A673 (cell line): ENCODE data around the gene MAEA. TPM values are rescaled to one million over a fixed set of nuclear protein-coding genes. Genes with fewer than 3 reads are reported as not detected.

Source experiments
- BruUV-seq: library from RNA; stranded (reverse); fragments of 400-500 nt; replicated peaks from 2 replicates; lab custom pipeline; 2021; lab: Mats Ljungman, UMichigan
- CTCF ChIA-PET: fragments of 300-600 bp; sonication (Branson Sonifier 250); formaldehyde crosslinking; loops from one replicate; lab custom pipeline; 2022; ENCODE audit warnings: antibody characterized with exemption; lab: Charles Lee
- POLR2A ChIA-PET: fragments of 300-600 bp; sonication (Branson Sonifier 250); formaldehyde crosslinking; loops from one replicate; lab custom pipeline; 2022; ENCODE audit warnings: antibody characterized with exemption; ENCODE audit not compliant: low non-redundant PET; lab: Charles Lee
- DNase-seq: peaks from one replicate; pipeline ENCODE4 v3.0.0-alpha.2; 2015; ENCODE audit warnings: low spot score
- H3K27ac ChIP-seq: fragments of 200-600 bp; sonication (generic); 2 replicates; pipeline ENCODE4 v1.5.1; 2016; ENCODE audit warnings: mixed run types, low read depth, mild to moderate bottlenecking, mixed read lengths, antibody characterized with exemption, low read length; ENCODE audit not compliant: poor library complexity, severe bottlenecking
- H3K27me3 ChIP-seq: fragments of 200-600 bp; sonication (generic); replicated peaks from 2 replicates; pipeline ENCODE4 v1.6.1; 2017; ENCODE audit warnings: mixed run types, low read depth, mild to moderate bottlenecking, mixed read lengths, antibody characterized with exemption, low read length; ENCODE audit not compliant: insufficient read depth, poor library complexity
- H3K36me3 ChIP-seq: fragments of 200-600 bp; sonication (generic); 2 replicates; pipeline ENCODE4 v1.6.1; 2016; ENCODE audit warnings: mixed run types, mild to moderate bottlenecking, mixed read lengths, antibody characterized with exemption, low read length; ENCODE audit not compliant: insufficient read depth, poor library complexity, severe bottlenecking
- H3K4me1 ChIP-seq: fragments of 200-600 bp; sonication (generic); 2 replicates; pipeline ENCODE4 v1.6.1; 2017; ENCODE audit warnings: mixed run types, mild to moderate bottlenecking, mixed read lengths, antibody characterized with exemption, low read length; ENCODE audit not compliant: insufficient read depth, poor library complexity, severe bottlenecking
- H3K4me3 ChIP-seq: fragments of 200-600 bp; sonication (generic); 2 replicates; pipeline ENCODE4 v1.5.1; 2016; ENCODE audit warnings: low read depth, mixed run types, mild to moderate bottlenecking, mixed read lengths, low read length; ENCODE audit not compliant: poor library complexity, severe bottlenecking
- H3K9me3 ChIP-seq: fragments of 200-600 bp; sonication (generic); 2 replicates; pipeline ENCODE4 v1.6.1; 2016; ENCODE audit warnings: mixed run types, low read depth, mild to moderate bottlenecking, mixed read lengths, antibody characterized with exemption, low read length; ENCODE audit not compliant: poor library complexity, severe bottlenecking
- EZH2 ChIP-seq: fragments of 200-600 bp; sonication (generic); IDR thresholded peaks from 2 replicates; pipeline ENCODE4 v1.6.1; 2017; ENCODE audit warnings: borderline replicate concordance, low read depth, mild to moderate bottlenecking, mixed read lengths, antibody characterized with exemption, low read length; ENCODE audit not compliant: poor library complexity, severe bottlenecking
- intact Hi-C: fragments of 100-400 bp; cut with micrococcal nuclease; formaldehyde crosslinking; loops from one replicate; pipeline ENCODE4 v1.10.0; 2022; ENCODE audit not compliant: unreplicated experiment
- total RNA-seq: library from RNA; stranded (reverse); gene quantifications from 2 replicates; pipeline ENCODE4 v1.2.3, GENCODE V29; 2021
- TF ChIP-seq, protein P1 (sequence below): fragments of 300-800, 200-600 bp; sonication (generic); conservative IDR thresholded peaks from 2 replicates; pipeline ENCODE4 v1.5.1; 2017; ENCODE audit warnings: low read depth, mild to moderate bottlenecking, antibody characterized with exemption, low read length, moderate library complexity, mixed read lengths

Gene MAEA
- total RNA-seq, 1 experiment from 2014 or later, result 87.0 TPM

DNA sequence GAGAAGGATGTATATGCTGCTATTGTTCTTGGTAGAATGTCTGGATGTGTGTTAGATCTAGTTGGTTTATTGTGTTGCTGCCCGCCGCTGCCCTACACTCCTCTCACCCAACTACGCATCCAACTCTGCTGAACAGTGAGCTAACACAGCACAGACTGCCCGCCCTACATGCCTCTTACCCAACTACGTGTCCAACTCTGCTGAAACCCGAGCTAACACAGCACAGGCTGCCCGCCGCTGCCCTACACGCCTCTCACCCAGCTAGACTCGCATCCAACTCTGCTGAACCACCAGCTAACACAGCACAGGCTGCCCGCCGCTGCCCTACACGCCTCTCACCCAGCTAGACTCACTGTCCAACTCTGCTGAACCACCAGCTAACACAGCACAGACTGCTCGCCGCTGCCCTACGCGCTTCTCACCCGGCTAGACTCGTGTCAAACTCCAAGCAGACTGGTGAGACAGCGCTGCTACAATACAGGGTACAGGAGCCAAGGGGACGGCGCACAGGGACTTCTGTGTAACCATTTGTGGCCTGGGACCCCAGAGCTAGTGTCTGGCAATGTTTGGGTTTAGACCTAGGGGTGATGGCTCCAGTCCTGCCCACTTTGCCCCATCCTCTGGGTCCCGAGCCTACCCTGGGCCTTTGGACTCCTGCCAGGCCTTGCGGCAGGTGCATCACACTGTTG lies 29.1 kb upstream of the MAEA start:
- TF ChIP-seq, protein P1, sequence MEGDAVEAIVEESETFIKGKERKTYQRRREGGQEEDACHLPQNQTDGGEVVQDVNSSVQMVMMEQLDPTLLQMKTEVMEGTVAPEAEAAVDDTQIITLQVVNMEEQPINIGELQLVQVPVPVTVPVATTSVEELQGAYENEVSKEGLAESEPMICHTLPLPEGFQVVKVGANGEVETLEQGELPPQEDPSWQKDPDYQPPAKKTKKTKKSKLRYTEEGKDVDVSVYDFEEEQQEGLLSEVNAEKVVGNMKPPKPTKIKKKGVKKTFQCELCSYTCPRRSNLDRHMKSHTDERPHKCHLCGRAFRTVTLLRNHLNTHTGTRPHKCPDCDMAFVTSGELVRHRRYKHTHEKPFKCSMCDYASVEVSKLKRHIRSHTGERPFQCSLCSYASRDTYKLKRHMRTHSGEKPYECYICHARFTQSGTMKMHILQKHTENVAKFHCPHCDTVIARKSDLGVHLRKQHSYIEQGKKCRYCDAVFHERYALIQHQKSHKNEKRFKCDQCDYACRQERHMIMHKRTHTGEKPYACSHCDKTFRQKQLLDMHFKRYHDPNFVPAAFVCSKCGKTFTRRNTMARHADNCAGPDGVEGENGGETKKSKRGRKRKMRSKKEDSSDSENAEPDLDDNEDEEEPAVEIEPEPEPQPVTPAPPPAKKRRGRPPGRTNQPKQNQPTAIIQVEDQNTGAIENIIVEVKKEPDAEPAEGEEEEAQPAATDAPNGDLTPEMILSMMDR, result no peak
- TF ChIP-seq EZH2, result no peak
- H3K9me3 ChIP-seq, result peaks cover 6% of the 10 kb centered on the region
- no peak for DNase-seq
- no peaks in the 10 kb centered on the region for H3K36me3 ChIP-seq
- ChIA-PET POLR2A (no interaction called here), CTCF (no interaction called here)
- intact Hi-C loops, result no loop called here
- no peaks in the 10 kb centered on the region for H3K4me1 ChIP-seq
- no TSS peak for BruUV-seq
- H3K4me3 ChIP-seq, result no peak overlapping the region
- no peak overlapping the region for H3K27ac ChIP-seq
- H3K27me3 ChIP-seq, result no peaks in the 10 kb centered on the region

DNA sequence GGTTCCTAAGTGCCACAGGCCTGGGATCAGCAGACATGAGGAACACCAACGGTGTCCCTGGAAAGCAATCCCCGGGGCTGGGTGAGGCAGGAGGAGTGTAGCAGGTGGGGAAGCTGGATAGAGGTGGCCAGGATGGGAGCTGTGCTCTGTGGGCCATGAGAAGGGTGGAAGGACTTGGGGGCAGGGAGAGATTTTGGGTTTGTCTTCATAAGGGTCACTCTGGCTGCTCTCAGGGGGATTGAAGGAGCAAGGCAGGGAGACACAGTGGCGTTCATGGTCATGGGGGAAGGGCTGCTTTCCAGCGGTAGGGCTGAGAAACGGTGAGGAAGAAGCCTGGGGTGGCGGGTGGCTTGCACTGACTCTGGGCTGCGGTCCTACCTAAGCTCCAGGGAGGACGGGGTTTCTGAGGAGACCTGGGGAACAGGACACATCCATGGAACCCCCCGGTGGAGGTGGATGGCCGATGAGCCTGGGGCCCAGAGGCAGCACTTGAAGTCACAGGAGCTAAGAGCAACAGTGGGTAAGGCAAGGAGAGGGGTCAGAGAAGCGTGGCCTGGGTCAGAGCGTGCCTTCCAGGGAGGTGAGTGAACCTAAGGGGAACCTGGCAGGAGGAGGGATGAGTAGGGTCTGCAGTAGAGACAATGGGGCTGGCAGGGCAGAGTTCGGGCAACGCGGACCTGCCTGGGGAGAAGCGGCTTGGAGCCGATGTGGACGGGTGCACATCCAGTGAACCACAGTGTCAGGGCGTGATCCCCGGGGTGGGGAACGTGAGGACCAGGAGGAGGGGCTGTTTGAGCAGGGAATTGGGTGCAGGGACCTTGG lies 28.4 kb upstream of the MAEA start:
- H3K36me3 ChIP-seq, result no peaks in the 10 kb centered on the region
- DNase-seq, result no peak
- no peak overlapping the region for H3K27ac ChIP-seq
- no TSS peak for BruUV-seq
- ChIA-PET POLR2A (no interaction called here), CTCF (no interaction called here)
- no peak for TF ChIP-seq EZH2
- TF ChIP-seq, protein P1, result no peak
- H3K9me3 ChIP-seq, result no peaks in the 10 kb centered on the region
- H3K4me3 ChIP-seq, result no peak overlapping the region
- intact Hi-C loops, result no loop called here
- no peaks in the 10 kb centered on the region for H3K27me3 ChIP-seq
- H3K4me1 ChIP-seq, result no peaks in the 10 kb centered on the region

DNA sequence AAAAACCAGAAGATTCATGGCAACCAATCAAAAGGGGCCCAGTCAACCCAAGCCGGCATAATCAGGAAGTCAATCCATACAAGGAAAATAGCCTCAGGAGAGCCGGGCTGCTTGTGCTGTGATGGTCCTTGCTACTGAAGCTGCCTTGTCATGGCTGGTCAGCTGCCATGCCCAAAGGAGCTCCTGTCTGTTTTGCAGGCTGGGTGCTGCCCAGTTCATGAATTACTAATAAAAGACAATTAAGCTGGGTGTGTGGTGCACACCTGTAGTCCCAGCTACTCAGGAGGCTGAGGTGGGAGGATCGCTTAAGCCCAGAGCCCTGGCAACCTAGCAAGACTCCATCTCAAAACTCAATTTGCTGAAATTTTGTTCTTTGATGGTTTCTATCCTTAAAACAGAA lies 24.7 kb upstream of the MAEA start:
- no TSS peak for BruUV-seq
- Histone ChIP-seq H3K27ac (no peak overlapping the region), H3K27me3 (no peaks in the 10 kb centered on the region), H3K36me3 (no peaks in the 10 kb centered on the region), H3K4me1 (no peaks in the 10 kb centered on the region), H3K9me3 (peaks cover 6% of the 10 kb centered on the region), H3K4me3 (no peak overlapping the region)
- no peak for DNase-seq
- ChIA-PET CTCF (no interaction called here), POLR2A (no interaction called here)
- TF ChIP-seq, protein P1, result no peak
- no peak for TF ChIP-seq EZH2
- intact Hi-C loops, result loop anchor here (5.0 kb wide), 1 partner anchor 98 kb away; no protein-coding TSS in a partner anchor
